HTR-8/SVneo (cell line): Measurements from ENCODE around the gene TRIM43B.
A peak's percentile ranks its signal among the peaks of the same experiment; 100 is the strongest.
"Not testable (repeated sequence)": the region's sequence is repeated elsewhere in the genome, so short reads cannot be mapped to it uniquely, and the experiment has no call there.

ENCODE experiments used
- DNase-seq: peaks from one replicate; pipeline ENCODE4 v3.0.0; 2011; ENCODE audit warnings: low spot score, mixed read lengths; ENCODE audit not compliant: insufficient read length
- FAIRE-seq: peaks from 2 replicates; lab custom pipeline; 2011; peaks lifted over from hg19 to GRCh38; lab: Jason Lieb, UNC

Gene TRIM43B

GRCh38 chr2:95435162-95435871, 49.2 kb downstream of the TRIM43B start:
- not testable (repeated sequence) for DNase-seq
- FAIRE-seq = peak; percentile 42

GRCh38 chr2:95434507-95435076, 50.0 kb downstream of the TRIM43B start:
- peak; percentile 99 for FAIRE-seq
- not testable (repeated sequence) for DNase-seq

GRCh38 chr2:95433973-95434372, 50.6 kb downstream of the TRIM43B start:
- not testable (repeated sequence) for FAIRE-seq, DNase-seq

- not testable (repeated sequence) for DNase-seq, FAIRE-seq
Measured at GRCh38 chr2:95433373-95433772, 51.2 kb downstream of the TRIM43B start.

- FAIRE-seq = peak; percentile 9
- not testable (repeated sequence) for DNase-seq
Measured at GRCh38 chr2:95429748-95430467, 54.6 kb downstream of the TRIM43B start.

- FAIRE-seq, DNase-seq: not testable (repeated sequence)
Measured at GRCh38 chr2:95427196-95427867, 57.2 kb downstream of the TRIM43B start.
